Large intestine (tissue), 3 donors: ENCODE results near the gene GRIP2. TPM values are rescaled to one million over a fixed set of nuclear protein-coding genes. Genes with fewer than 3 reads are reported as not detected.
A peak's percentile ranks its signal among the peaks of the same experiment; 100 is the strongest.

Source experiments
- DNase-seq, 2 donors: peaks; one replicate each; pipeline versions ENCODE4 v3.0.0 to v3.0.0-alpha.2; 2013
- H3K27ac ChIP-seq: one replicate; pipeline ENCODE4 v1.5.1; 2013; ENCODE audit warnings: low read length
- H3K27me3 ChIP-seq: 2 replicates; pipeline ENCODE4 v1.6.1; 2013; ENCODE audit warnings: low read length; ENCODE audit not compliant: control insufficient read depth, insufficient read depth
- H3K36me3 ChIP-seq: 2 replicates; pipeline ENCODE4 v1.6.1; 2013; ENCODE audit warnings: low read length; ENCODE audit not compliant: control insufficient read depth, insufficient read depth
- H3K4me1 ChIP-seq: one replicate; pipeline ENCODE4 v1.6.1; 2013; ENCODE audit warnings: low read length; ENCODE audit not compliant: control insufficient read depth, insufficient read depth
- H3K4me3 ChIP-seq: one replicate; pipeline ENCODE4 v1.5.1; 2013; ENCODE audit warnings: low read length
- H3K9me3 ChIP-seq: one replicate; pipeline ENCODE4 v1.6.1; 2013; ENCODE audit warnings: mild to moderate bottlenecking, low read depth, low read length, moderate library complexity; ENCODE audit not compliant: control insufficient read depth
- WGBS: methylation state at CpG from one replicate; pipeline ENCODE4 v1.1.5; 2013; ENCODE audit warnings: low lambda C conversion rate; ENCODE audit not compliant: insufficient coverage; 5-methylcytosine and 5-hydroxymethylcytosine counted together
- polyA plus RNA-seq: library from polyadenylated mRNA; unstranded; fragments of 120-200 nt; gene quantifications from one replicate; pipeline ENCODE4 v1.2.1, GENCODE V29; 2013

The GRIP2 gene
- polyA plus RNA-seq, 1 donor: 1.1 TPM

DNA sequence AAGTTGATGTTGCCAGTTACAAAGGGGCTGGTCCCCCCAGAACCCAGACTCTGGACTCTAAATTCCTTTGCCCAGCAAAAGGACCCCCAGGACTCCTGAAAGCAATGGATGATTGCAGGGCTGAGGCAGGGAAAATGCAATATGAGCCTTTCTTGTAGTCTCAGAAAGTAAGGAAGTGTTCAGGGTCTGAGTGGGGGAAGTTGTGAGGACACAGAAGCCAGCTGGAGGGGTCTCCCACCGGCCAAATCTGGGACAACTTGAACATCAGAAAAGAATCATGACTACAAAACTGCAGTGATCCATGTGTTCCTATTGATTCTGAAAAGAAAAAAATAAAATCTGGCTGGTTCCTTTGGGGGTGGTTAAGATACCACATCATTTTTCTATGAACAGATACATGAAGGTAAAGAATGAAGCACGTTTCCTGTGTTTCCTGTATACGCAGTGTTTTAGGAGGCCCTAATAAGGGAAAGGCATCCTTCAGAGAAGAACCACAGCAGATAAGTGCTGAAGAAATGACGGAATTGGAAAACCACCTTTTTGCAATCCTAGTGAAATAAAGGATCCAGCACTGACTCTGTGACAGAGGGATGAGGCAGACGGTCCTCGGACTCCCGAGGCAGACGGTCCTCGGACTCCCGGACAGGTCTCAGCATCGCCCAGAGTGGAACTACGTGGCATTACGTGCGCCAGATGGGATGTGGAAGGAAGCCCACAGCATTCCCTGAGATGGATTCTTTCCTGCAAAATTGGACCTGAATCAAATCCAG lies 22.2 kb upstream of the GRIP2 start:
- H3K4me1 ChIP-seq: no peaks in the 10 kb centered on the region
- no peak for DNase-seq
- WGBS: no CpG with 5 or more reads among the region's 14 CpGs
- no peak overlapping the region for H3K4me3 ChIP-seq
- H3K36me3 ChIP-seq: no peaks in the 10 kb centered on the region
- no peak overlapping the region for H3K27ac ChIP-seq
- H3K9me3 ChIP-seq: no peaks in the 10 kb centered on the region
- H3K27me3 ChIP-seq: peaks cover 8% of the 10 kb centered on the region

DNA sequence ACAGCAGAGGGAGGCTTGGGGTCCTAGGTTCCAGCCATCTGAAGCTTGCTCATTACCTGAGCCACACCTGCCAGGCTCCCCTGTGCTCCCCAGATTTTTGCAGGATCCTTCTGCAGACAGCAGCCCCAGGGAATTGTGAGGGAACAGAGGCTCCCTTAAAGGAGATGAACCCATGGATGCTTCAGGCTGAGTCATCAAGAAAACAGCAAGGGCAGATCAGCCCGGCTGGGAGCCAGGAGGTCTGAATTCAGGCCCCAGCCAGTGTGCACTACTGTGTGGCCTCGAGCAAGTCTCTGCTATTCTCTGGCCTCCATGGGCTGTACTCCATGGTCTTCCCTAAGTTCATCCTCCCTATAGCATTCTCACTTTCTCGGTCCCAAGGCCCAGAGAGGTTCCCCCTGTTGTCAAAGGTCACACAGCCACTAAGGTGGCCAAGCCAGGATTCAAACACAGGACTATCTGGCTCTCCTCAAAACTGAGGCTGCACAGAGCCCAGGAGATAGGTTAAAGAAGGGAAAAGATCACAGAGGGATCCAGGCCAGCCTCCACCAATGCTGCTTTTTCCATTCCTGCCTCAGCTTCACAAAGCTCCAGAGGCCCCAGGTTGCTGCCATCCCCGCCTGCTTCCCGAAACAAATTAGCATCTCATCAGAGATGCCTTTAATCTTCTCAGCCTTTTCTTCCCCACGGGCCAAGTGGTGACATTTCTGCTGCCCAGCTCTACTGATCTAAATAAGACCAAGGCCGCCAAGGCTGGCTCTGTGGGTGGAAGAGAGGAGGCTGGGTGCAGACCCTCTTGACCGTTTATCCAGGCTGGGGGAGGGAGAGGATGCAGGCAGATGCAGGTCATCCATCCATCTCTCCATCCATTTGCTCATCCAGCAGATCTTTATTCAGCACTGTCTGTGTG lies 21.2 kb upstream of the GRIP2 start:
- Histone ChIP-seq H3K36me3 (no peaks in the 10 kb centered on the region), H3K27ac (no peak overlapping the region), H3K27me3 (peaks cover 8% of the 10 kb centered on the region), H3K4me3 (no peak overlapping the region), H3K9me3 (no peaks in the 10 kb centered on the region), H3K4me1 (no peaks in the 10 kb centered on the region)
- DNase-seq: no peak
- WGBS: no CpG with 5 or more reads among the region's 8 CpGs

DNA sequence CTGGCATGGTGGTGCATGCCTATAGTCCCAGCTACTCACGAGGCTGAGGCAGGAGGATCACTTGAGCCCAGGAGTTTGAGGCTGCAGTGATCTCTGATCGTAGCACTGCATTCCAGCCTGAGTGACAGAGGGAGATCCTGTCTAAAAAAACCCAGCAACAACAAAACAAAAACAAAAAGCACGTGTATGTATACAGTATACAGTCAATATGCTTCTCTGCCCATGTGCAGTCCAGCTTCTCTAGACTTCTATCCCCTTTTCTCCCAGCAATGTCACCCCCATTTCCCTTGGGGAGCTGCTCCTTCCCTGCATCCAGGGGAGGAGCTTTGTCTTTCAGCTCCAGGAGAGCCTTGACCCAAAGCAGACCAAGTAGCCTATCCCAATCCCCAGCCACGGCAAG lies 20.0 kb upstream of the GRIP2 start:
- Histone ChIP-seq H3K27ac (no peak overlapping the region), H3K4me1 (peaks cover 3% of the 10 kb centered on the region), H3K27me3 (peaks cover 12% of the 10 kb centered on the region), H3K9me3 (no peaks in the 10 kb centered on the region), H3K36me3 (no peaks in the 10 kb centered on the region), H3K4me3 (no peak overlapping the region)
- no peak for DNase-seq
- no CpG with 5 or more reads among the region's 4 CpGs for WGBS

DNA sequence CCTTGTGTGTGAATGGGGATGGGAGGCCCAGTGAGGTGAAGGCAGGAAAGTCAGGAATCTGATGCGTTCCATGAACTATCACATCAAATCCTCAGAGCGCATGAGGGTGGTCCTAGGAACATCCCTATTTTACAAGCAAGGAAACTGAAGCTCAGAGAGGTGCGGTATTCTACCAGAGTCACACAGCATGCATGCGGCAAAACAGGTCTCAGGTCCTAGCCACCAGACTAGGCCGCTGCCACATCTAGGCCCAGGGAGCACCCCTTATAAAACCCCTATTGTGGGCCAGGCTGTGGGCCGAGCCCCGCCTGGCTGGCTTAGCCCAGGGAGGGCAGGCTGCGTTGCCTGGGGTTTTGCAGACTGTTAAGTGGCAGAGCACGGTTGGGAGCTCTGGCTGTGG lies 17.9 kb upstream of the GRIP2 start:
- H3K4me3 ChIP-seq: no peak overlapping the region
- H3K36me3 ChIP-seq: no peaks in the 10 kb centered on the region
- H3K27ac ChIP-seq: no peak overlapping the region
- no peaks in the 10 kb centered on the region for H3K9me3 ChIP-seq
- WGBS: no CpG with 5 or more reads among the region's 9 CpGs
- H3K4me1 ChIP-seq: peaks cover 3% of the 10 kb centered on the region
- DNase-seq: no peak
- peaks cover 9% of the 10 kb centered on the region for H3K27me3 ChIP-seq

DNA sequence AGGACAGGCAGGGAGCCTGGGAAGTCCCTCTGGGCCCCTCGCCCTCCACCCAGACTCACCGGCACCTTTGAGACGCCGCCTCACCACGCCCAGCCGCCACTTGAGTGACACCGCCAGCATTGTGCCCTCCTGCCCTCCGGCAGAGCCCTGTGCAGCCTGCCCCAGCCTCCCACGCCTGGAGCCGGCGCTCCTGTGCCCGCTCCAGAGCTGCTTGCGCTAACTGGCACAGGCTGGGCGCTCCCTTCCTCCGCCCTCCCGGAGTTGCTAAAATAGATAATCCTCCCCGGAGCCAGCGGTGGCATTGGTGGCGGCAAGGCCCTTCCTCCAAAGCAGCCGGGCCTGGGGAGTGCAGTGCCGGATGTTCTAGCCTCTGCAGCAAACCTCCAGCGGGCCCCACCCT lies 15.7 kb upstream of the GRIP2 start:
- DNase-seq: peak; percentile 26 to 68
- Histone ChIP-seq H3K9me3 (no peaks in the 10 kb centered on the region), H3K27me3 (peaks cover 7% of the 10 kb centered on the region), H3K27ac (no peak overlapping the region), H3K4me3 (no peak overlapping the region), H3K4me1 (peaks cover 3% of the 10 kb centered on the region), H3K36me3 (no peaks in the 10 kb centered on the region)
- WGBS: no CpG with 5 or more reads among the region's 22 CpGs

GRCh38 chr3:14554715-14555114 lies 14.6 kb upstream of the GRIP2 start:
- Histone ChIP-seq H3K4me1 (peaks cover 3% of the 10 kb centered on the region), H3K9me3 (no peaks in the 10 kb centered on the region), H3K27ac (no peak overlapping the region), H3K27me3 (peaks cover 7% of the 10 kb centered on the region), H3K36me3 (no peaks in the 10 kb centered on the region), H3K4me3 (no peak overlapping the region)
- DNase-seq: no peak
- no CpG with 5 or more reads among the region's 3 CpGs for WGBS

- Histone ChIP-seq H3K4me3 (no peak overlapping the region), H3K4me1 (peaks cover 3% of the 10 kb centered on the region), H3K27me3 (peaks cover 7% of the 10 kb centered on the region), H3K36me3 (no peaks in the 10 kb centered on the region), H3K9me3 (no peaks in the 10 kb centered on the region), H3K27ac (no peak overlapping the region)
- WGBS: no CpG with 5 or more reads among the region's 5 CpGs
- DNase-seq: no peak
Observed at GRCh38 chr3:14553871-14554270, 13.7 kb upstream of the GRIP2 start.

GRCh38 chr3:14552717-14553116 lies 12.6 kb upstream of the GRIP2 start:
- DNase-seq: no peak
- Histone ChIP-seq H3K9me3 (no peaks in the 10 kb centered on the region), H3K4me3 (no peak overlapping the region), H3K27me3 (peaks cover 7% of the 10 kb centered on the region), H3K27ac (no peak overlapping the region), H3K4me1 (peaks cover 8% of the 10 kb centered on the region), H3K36me3 (no peaks in the 10 kb centered on the region)
- no CpG with 5 or more reads among the region's 4 CpGs for WGBS

- Histone ChIP-seq H3K4me3 (no peak overlapping the region), H3K27me3 (peaks cover 7% of the 10 kb centered on the region), H3K9me3 (no peaks in the 10 kb centered on the region), H3K36me3 (no peaks in the 10 kb centered on the region), H3K4me1 (peaks cover 10% of the 10 kb centered on the region), H3K27ac (no peak overlapping the region)
- DNase-seq: no peak
- WGBS: 40% methylated on average over 3 of the region's 8 CpGs
Observed at GRCh38 chr3:14552041-14552648, 12.0 kb upstream of the GRIP2 start.
